ENCODE data around the gene DCP1B.
A peak's percentile ranks its signal among the peaks of the same experiment; 100 is the strongest.

DCP1B gene

DNA sequence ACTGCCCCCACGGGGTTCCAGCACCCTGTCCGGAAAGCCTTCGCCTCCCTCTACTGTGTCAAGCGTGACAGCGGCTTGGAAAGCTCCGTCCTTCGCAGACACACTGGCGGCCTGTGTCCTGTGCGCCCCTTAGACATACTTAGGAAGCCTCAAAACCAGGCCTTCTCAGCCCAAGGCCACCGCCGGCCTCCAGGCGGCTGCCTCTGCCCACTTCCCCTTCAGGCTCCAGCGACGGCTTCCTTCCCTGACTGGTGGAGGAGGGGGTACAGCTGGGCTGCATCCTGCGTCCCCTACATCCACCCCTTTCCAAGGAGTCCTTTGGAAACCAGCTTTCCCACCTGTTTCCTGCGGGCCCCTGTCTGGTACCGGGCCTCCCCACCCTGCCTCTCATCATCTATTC lies 83.3 kb downstream of the DCP1B start:
- no peak for DNase-seq (ENCODE audit: low spot score)
- no peak for FAIRE-seq

DNA sequence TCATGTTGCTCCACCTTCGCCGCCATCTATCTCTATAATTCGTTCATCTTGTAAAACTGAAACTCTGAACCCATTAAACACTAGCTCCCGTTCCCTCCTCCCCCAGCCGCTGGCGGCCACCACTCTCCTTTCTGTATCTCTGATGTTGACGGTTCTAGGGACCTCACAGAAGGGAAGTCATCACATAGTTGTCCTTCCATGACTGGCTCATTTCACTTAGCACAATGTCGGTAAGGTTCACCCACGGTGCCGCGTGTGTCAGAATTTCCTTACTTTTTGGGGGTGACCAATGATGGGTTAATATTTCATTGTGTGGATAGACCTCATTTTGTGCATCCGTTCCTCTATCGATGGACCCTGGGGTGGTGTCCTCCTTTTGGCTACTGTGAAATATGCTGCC lies 83.8 kb downstream of the DCP1B start:
- DNase-seq (ENCODE audit: low spot score) (no peak), FAIRE-seq (peak; percentile 73)

DNA sequence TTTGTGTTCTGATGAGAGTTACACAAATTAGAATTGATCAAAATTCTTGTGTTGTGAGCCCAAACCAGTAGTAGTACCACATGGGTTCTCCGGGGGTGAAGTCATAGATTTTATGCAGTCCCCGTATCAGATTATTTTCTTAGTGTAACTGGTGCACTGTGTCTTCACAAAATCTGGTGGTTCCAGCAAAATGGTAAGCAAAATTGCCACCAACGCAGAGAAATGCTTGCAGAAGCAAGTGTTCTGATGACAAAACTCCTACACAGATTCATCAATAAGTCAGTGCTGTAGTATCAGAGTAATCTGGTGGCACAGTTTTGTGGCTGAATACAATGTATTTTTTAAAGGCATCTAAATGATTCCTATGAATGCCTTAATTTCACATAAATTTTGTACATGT lies 84.5 kb downstream of the DCP1B start:
- FAIRE-seq (no peak), DNase-seq (ENCODE audit: low spot score) (no peak)

GRCh38 chr12:1919284-1919683 lies 85.0 kb downstream of the DCP1B start:
- DNase-seq (ENCODE audit: low spot score): no peak
- FAIRE-seq: no peak

DNA sequence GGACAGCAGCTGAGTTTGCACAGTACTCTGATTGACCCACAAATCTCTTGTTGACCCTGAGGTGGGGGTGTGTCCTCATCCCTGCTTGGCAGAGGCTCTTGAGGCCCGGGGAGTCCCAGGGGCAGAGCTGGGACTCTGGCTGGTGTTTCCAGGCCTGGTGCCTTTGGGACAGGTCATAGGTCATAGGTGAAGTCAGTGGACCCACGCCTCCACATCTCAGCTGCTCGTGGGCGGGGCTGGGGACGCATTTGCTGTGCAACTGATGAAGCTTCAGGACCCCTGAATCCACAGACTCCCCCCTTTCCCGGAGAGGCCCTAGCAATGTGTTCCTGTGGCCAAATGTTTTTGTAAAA lies 85.4 kb downstream of the DCP1B start:
- FAIRE-seq (no peak), DNase-seq (ENCODE audit: low spot score) (peak; percentile 4)

DNA sequence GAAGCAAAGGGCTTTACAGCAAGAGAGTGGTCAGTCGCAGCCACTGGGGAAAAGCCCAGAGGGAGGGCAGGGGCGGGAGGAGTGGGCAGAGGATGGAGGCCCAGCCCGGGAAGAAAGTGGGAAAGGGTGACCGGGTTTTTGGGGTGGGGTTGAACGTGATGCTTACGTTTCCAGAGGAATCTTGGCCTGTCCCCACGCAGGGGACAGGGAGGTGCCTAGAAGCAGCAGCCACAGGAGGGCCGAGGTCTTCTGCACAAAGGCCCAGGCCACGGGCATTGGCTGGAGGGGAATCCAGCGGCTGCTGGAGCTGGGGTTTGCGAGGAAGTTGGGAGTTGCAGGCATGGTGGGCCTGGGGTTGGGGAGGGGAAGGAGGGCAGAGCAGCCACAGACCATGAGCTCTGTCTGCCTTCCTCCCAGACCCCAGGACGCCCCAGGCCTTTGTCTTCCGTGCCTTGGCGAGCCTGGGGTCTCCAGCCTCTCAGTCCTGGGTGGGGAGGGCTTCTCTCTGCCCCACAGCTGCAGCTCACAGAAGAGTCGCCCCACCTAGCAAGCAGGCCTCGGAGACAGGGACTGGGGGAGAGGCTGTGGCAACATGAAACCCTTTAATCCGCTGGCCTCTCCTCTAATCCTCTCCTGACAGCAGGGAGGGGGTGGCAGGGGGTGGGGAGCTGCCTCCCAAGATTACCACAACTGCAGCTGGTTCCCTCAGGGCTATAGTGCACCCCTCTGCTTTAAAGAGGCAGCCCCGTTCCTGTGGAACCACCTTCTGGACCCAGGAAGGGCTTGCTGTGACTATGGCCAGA lies 86.0 kb downstream of the DCP1B start, which contains the start of gene CACNA2D4:
Gene CACNA2D4, minus strand, starts transcription at position 572 of the 803 bp plus-strand sequence. Its CDS starts 179 bp downstream, at position 393.
- DNase-seq (ENCODE audit: low spot score) (peak; percentile 5), FAIRE-seq (peak; percentile 90)

GRCh38 chr12:1917172-1918070 lies 86.8 kb downstream of the DCP1B start:
- FAIRE-seq (no peak), DNase-seq (ENCODE audit: low spot score) (peak; percentile 5)

GRCh38 chr12:1916371-1917171 lies 87.7 kb downstream of the DCP1B start:
- FAIRE-seq (peak; percentile 56), DNase-seq (ENCODE audit: low spot score) (peak; percentile 10)

- FAIRE-seq (peak; percentile 91), DNase-seq (ENCODE audit: low spot score) (peak; percentile 8)
Observed at GRCh38 chr12:1915082-1915968, 88.9 kb downstream of the DCP1B start.

DNA sequence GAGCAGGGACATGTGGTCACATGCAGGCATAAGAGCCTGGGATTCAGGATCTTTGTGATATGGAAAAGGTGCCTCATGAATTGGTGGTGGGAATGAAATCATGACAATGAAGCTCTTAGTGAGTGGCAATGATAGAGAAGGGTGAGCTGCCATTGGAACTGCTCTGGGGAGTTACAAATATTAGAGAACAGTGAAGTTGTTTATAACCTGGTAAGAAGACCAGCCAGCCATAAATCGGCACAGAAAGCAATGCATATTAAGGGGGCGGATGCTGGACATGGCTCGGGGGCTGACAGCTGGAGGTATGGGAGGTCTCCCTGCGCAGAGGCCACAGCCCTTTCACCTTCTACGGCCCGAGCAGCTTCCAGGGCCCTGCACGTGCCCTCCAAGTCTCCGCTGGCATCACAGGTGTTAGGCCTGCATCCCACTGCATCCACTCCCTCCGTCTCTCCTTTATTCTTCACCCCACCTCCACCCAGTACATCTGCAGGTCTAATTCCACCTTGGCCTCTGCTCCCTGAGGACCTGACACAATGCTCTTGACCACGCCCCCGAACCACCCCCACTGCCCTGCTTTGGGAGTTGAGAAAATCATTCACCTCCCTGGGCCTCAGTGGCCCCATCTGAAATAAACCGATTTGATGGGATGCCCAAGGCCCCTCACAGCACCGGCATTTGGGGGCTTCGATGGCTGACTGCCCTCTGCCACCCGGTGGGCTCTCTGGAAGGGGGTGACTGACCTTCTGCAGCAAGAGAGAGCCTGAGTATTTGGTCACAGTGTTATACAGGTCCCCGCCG lies 89.9 kb downstream of the DCP1B start:
- DNase-seq (ENCODE audit: low spot score) (peak; percentile 2), FAIRE-seq (no peak)

GRCh38 chr12:1913377-1914113 lies 90.7 kb downstream of the DCP1B start:
- FAIRE-seq (peak; percentile 35), DNase-seq (ENCODE audit: low spot score) (peak; percentile 4)

GRCh38 chr12:1912580-1913376 lies 91.5 kb downstream of the DCP1B start:
- DNase-seq (ENCODE audit: low spot score) (peak; percentile 21), FAIRE-seq (no peak)

GRCh38 chr12:1911598-1912575 lies 92.4 kb downstream of the DCP1B start:
- DNase-seq (ENCODE audit: low spot score) (peak; percentile 4), FAIRE-seq (peak; percentile 46)

- FAIRE-seq (no peak), DNase-seq (ENCODE audit: low spot score) (no peak)
Observed at GRCh38 chr12:1910468-1910867, 93.8 kb downstream of the DCP1B start.

GRCh38 chr12:1908758-1909157 lies 95.5 kb downstream of the DCP1B start:
- FAIRE-seq: no peak
- peak; percentile 5 for DNase-seq (ENCODE audit: low spot score)

- DNase-seq (ENCODE audit: low spot score) (peak; percentile 18), FAIRE-seq (peak; percentile 79)
Observed at GRCh38 chr12:1907652-1908611, 96.3 kb downstream of the DCP1B start.
